Osteoblast (primary cell): ENCODE data around the gene RABEPK. TPM values are rescaled to one million over a fixed set of nuclear protein-coding genes. Genes with fewer than 3 reads are reported as not detected.
"Not testable (repeated sequence)": the region's sequence is repeated elsewhere in the genome, so short reads cannot be mapped to it uniquely, and the experiment has no call there.

Source experiments
- DNase-seq: peaks from one replicate; pipeline ENCODE4 v3.0.0; 2011; ENCODE audit warnings: low spot score, mixed read lengths; ENCODE audit not compliant: insufficient read length; ENCODE audit errors: missing footprints
- H2AFZ ChIP-seq: 2 replicates; pipeline ENCODE4 v1.6.0; 2011; ENCODE audit warnings: mild to moderate bottlenecking, low read length
- H3K27ac ChIP-seq: 2 replicates; pipeline ENCODE4 v1.5.1; 2011; ENCODE audit warnings: mild to moderate bottlenecking, low read depth, low read length, moderate library complexity
- H3K27me3 ChIP-seq: 2 replicates; pipeline ENCODE4 v1.6.0; 2012; ENCODE audit warnings: mild to moderate bottlenecking, control low read depth, inconsistent platforms, low read length, moderate library complexity; ENCODE audit not compliant: insufficient read depth
- H3K36me3 ChIP-seq: 2 replicates; pipeline ENCODE4 v1.5.1; 2011; ENCODE audit warnings: mild to moderate bottlenecking, low read length, control low read depth, moderate library complexity; ENCODE audit not compliant: insufficient read depth
- H3K4me1 ChIP-seq: 2 replicates; pipeline ENCODE4 v1.5.1; 2011; ENCODE audit warnings: mild to moderate bottlenecking, low read length, control low read depth, moderate library complexity; ENCODE audit not compliant: insufficient read depth
- H3K4me2 ChIP-seq: 2 replicates; pipeline ENCODE4 v1.6.0; 2011; ENCODE audit warnings: mild to moderate bottlenecking, low read length; ENCODE audit not compliant: insufficient read depth
- H3K4me3 ChIP-seq: fragments of 200-600 bp; sonication (generic); 3 replicates; pipeline ENCODE4 v1.5.1; 2012; ENCODE audit warnings: mild to moderate bottlenecking, low read length, inconsistent platforms; ENCODE audit not compliant: insufficient read depth
- H3K79me2 ChIP-seq: 2 replicates; pipeline ENCODE4 v1.6.0; 2012; ENCODE audit warnings: mild to moderate bottlenecking, low read length, control low read depth, inconsistent platforms; ENCODE audit not compliant: insufficient read depth
- H3K9me3 ChIP-seq: 2 replicates; pipeline ENCODE4 v1.5.1; 2011; ENCODE audit warnings: low read depth, low read length, control low read depth
- H4K20me1 ChIP-seq: 2 replicates; pipeline ENCODE4 v1.6.0; 2012; ENCODE audit warnings: mild to moderate bottlenecking, low read length, control low read depth; ENCODE audit not compliant: insufficient read depth
- total RNA-seq: library from RNA; depleted of rRNA; stranded (reverse); fragments of >200 nt; gene quantifications from 2 replicates; pipeline ENCODE4 v1.2.3, GENCODE V29; 2012
- TF ChIP-seq, protein P1 (sequence below): IDR thresholded peaks from 2 replicates; pipeline ENCODE4 v1.5.1; 2011; ENCODE audit warnings: mild to moderate bottlenecking, low read depth, low read length, moderate library complexity; ENCODE audit errors: extremely low read depth

RABEPK gene
- total RNA-seq, 1 donor, result 28.6 TPM

GRCh38 chr9:125189011-125189360 lies 11.4 kb upstream of the RABEPK start:
- Histone ChIP-seq H3K36me3 (no peaks in the 10 kb centered on the region), H4K20me1 (peaks cover 13% of the 10 kb centered on the region), H2AFZ (peak overlapping the region; percentile 91), H3K9me3 (no peaks in the 10 kb centered on the region), H3K4me2 (peak overlapping the region; percentile 94), H3K27me3 (no peaks in the 10 kb centered on the region), H3K4me1 (peaks cover 25% of the 10 kb centered on the region), H3K79me2 (peaks cover 68% of the 10 kb centered on the region), H3K4me3 (peak overlapping the region; percentile 99), H3K27ac (peak overlapping the region; percentile 93)
- DNase-seq, result peak; percentile 80
- TF ChIP-seq, protein P1, sequence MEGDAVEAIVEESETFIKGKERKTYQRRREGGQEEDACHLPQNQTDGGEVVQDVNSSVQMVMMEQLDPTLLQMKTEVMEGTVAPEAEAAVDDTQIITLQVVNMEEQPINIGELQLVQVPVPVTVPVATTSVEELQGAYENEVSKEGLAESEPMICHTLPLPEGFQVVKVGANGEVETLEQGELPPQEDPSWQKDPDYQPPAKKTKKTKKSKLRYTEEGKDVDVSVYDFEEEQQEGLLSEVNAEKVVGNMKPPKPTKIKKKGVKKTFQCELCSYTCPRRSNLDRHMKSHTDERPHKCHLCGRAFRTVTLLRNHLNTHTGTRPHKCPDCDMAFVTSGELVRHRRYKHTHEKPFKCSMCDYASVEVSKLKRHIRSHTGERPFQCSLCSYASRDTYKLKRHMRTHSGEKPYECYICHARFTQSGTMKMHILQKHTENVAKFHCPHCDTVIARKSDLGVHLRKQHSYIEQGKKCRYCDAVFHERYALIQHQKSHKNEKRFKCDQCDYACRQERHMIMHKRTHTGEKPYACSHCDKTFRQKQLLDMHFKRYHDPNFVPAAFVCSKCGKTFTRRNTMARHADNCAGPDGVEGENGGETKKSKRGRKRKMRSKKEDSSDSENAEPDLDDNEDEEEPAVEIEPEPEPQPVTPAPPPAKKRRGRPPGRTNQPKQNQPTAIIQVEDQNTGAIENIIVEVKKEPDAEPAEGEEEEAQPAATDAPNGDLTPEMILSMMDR, result no peak

GRCh38 chr9:125189361-125190289 lies 10.7 kb upstream of the RABEPK start, which contains the start of gene PPP6C:
PPP6C (minus strand) TSS chr9:125189803; CDS start chr9:125189718, 85 bp downstream.
- peak within 1 kb of the TSS; percentile 95 for H3K4me2 ChIP-seq
- TF ChIP-seq, protein P1, result peak; percentile 61
- peaks cover 24% of the 10 kb centered on the region for H3K4me1 ChIP-seq
- H4K20me1 ChIP-seq, result peaks cover 11% of the 10 kb centered on the region
- peak within 1 kb of the TSS; percentile 99 for H3K4me3 ChIP-seq
- peaks cover 62% of the 10 kb centered on the region for H3K79me2 ChIP-seq
- H3K27me3 ChIP-seq, result no peaks in the 10 kb centered on the region
- DNase-seq, result peak; percentile 99
- no peaks in the 10 kb centered on the region for H3K9me3 ChIP-seq
- H3K27ac ChIP-seq, result peak within 1 kb of the TSS; percentile 93
- H2AFZ ChIP-seq, result peak within 1 kb of the TSS; percentile 99
- H3K36me3 ChIP-seq, result no peaks in the 10 kb centered on the region

GRCh38 chr9:125190361-125190801 lies 10.0 kb upstream of the RABEPK start:
- H3K4me2 ChIP-seq, result peak overlapping the region; percentile 95
- peak overlapping the region; percentile 99 for H3K4me3 ChIP-seq
- no peaks in the 10 kb centered on the region for H3K27me3 ChIP-seq
- DNase-seq, result peak; percentile 31
- peak overlapping the region; percentile 99 for H2AFZ ChIP-seq
- no peaks in the 10 kb centered on the region for H3K36me3 ChIP-seq
- TF ChIP-seq, protein P1, result no peak
- H3K9me3 ChIP-seq, result no peaks in the 10 kb centered on the region
- H4K20me1 ChIP-seq, result peaks cover 11% of the 10 kb centered on the region
- H3K4me1 ChIP-seq, result peaks cover 24% of the 10 kb centered on the region
- peaks cover 54% of the 10 kb centered on the region for H3K79me2 ChIP-seq
- H3K27ac ChIP-seq, result peak overlapping the region; percentile 93

DNA sequence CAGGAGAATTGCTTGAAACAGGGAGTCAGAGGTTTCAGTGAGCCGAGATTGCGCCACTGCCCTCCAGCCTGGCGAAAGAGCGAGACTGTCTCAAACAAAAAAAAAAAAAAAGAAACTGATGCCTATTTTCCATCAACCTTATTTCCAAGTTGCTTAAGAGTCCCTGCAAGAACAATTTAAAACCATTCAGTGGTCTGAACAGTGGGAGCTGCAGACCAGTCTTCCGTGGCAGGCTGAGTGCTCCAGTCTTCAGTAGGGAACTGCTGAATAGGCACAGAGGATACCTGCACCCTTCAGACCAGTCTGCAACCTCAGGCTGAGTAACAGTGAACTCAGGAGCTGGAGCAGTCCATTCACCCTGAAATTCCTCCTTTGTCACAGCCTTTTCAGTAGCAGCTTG lies 5.9 kb upstream of the RABEPK start:
- H3K9me3 ChIP-seq, H4K20me1 ChIP-seq, H2AFZ ChIP-seq, H3K27me3 ChIP-seq, H3K4me3 ChIP-seq, H3K36me3 ChIP-seq, H3K27ac ChIP-seq, H3K4me2 ChIP-seq, DNase-seq: not testable (repeated sequence)
- H3K79me2 ChIP-seq, result peaks cover 14% of the 10 kb centered on the region
- peaks cover 10% of the 10 kb centered on the region for H3K4me1 ChIP-seq

DNA sequence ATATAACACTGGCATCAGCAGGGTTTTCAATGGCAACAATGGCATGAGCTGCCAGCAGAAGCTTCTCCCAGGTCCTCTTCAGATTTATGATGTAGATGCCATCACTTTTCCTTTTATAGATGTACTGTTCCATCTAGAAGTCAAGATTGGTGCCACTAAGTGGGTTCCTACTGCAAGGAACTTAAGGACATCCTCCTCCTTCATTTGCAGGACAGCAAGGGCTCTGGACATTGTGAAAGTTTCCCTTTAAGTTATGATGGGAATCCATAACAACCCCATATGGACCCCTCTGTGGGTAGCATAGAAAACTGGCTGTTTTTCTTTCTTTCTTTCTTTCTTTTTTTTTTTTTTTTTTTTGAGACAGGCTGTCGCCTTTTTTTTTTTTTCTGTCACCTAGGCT lies 4.8 kb upstream of the RABEPK start:
- not testable (repeated sequence) for H2AFZ ChIP-seq, H3K27ac ChIP-seq, H3K36me3 ChIP-seq, H3K4me2 ChIP-seq, DNase-seq, H4K20me1 ChIP-seq, H3K4me1 ChIP-seq, H3K9me3 ChIP-seq, H3K4me3 ChIP-seq, H3K27me3 ChIP-seq, H3K79me2 ChIP-seq
